Body of pancreas (tissue), 4 donors: ENCODE measurements around the gene PTPRN2.

Experiments
- CTCF ChIP-seq, 7 experiments: fragments of 450-650 bp in 4 of 7; fragments of 200-600 bp in 3 of 7; sonication (generic) in 3 of 7; IDR thresholded peaks; one replicate each; pipeline ENCODE4 v1.5.1; 2016 to 2019; ENCODE audit warnings: antibody characterized with exemption in 7 of 7
- POLR2A ChIP-seq, 3 donors: fragments of 450-650 bp; IDR thresholded peaks; one replicate each; pipeline ENCODE4 v1.6.1; 2016; ENCODE audit warnings: antibody characterized with exemption in 3 of 3, mild to moderate bottlenecking in 2 of 3

DNA sequence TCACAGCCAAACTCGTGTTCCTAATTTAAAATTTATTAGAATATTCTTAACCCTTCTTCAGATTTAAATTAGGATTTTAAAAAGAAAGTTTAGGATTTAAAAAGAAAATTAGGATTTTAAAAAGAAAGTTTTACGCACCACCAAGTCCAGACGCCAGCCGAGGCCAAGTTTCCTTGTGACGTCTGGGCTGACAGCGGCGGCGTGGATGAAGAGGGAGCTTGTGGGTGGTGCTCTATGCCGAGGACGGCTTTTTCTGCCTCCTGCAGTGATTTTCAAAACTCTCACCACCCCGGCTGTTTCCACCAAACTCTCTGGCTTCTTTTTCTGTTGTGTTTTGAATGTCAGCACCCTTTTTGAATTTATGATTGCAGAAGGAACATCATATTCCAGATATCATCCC is 997.9 kb downstream of the PTPRN2 start:
- TF ChIP-seq CTCF (IDR thresholded peaks at IDR 0.05): no peak
- TF ChIP-seq POLR2A (IDR thresholded peaks at IDR 0.05): no peak
